ENCODE measurements around the gene CBARP. TPM values are rescaled to one million over a fixed set of nuclear protein-coding genes. Genes with fewer than 3 reads are reported as not detected.

Gene CBARP
- total and polyA plus RNA-seq, 4 donors: 0.05 to 0.25 (median 0.06) TPM; not detected in 1

DNA sequence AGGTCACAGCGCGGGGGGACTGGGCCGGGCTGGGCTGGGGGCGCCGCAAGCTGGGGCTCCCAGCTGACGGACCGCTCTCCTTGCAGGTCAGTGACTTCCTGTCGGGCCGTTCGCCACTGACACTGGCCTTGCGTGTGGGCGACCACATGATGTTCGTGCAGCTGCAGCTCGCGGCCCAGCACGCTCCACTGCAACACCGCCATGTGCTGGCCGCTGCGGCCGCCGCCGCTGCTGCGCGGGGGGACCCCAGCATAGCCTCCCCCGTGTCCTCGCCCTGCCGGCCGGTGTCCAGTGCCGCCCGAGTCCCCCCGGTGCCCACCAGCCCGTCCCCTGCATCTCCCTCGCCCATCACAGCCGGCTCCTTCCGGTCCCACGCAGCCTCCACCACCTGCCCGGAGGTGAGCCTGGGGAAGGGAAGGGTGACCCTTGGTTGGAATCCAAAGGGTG is 16.3 kb upstream of the CBARP start:
- peaks cover 20 to 30% (median 23%) of the 10 kb centered on the region in 4 donors for H3K36me3 ChIP-seq (ENCODE audit: control insufficient read depth in 4 of 4, insufficient read depth in 3 of 4, low read depth in 1 of 4, low read length in 3 of 4)
- H3K9me3 ChIP-seq (ENCODE audit: control insufficient read depth in 4 of 4, low read length in 3 of 4): no peaks in the 10 kb centered on the region
- no peak for TF ChIP-seq YY1 (IDR thresholded peaks at IDR 0.05)
- TF ChIP-seq HNF4A (conservative IDR thresholded peaks at IDR 0.05): no peak
- TF ChIP-seq JUND (IDR thresholded peaks at IDR 0.05): no peak
- TF ChIP-seq, protein P1, sequence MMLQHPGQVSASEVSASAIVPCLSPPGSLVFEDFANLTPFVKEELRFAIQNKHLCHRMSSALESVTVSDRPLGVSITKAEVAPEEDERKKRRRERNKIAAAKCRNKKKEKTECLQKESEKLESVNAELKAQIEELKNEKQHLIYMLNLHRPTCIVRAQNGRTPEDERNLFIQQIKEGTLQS (IDR thresholded peaks at IDR 0.05): no peak
- no peak for TF ChIP-seq FOXA2 (IDR thresholded peaks at IDR 0.05)
- TF ChIP-seq EGR1 (IDR thresholded peaks at IDR 0.05; ENCODE audit: low read depth in 2 of 2): no peak
- TF ChIP-seq NR2F2 (IDR thresholded peaks at IDR 0.05): no peak
- TF ChIP-seq SP1 (IDR thresholded peaks at IDR 0.05): no peak
- no peak for TF ChIP-seq GABPA (IDR thresholded peaks at IDR 0.05 in 1 of 2, conservative IDR thresholded peaks at IDR 0.05 in 1 of 2)
- TF ChIP-seq, protein P2, sequence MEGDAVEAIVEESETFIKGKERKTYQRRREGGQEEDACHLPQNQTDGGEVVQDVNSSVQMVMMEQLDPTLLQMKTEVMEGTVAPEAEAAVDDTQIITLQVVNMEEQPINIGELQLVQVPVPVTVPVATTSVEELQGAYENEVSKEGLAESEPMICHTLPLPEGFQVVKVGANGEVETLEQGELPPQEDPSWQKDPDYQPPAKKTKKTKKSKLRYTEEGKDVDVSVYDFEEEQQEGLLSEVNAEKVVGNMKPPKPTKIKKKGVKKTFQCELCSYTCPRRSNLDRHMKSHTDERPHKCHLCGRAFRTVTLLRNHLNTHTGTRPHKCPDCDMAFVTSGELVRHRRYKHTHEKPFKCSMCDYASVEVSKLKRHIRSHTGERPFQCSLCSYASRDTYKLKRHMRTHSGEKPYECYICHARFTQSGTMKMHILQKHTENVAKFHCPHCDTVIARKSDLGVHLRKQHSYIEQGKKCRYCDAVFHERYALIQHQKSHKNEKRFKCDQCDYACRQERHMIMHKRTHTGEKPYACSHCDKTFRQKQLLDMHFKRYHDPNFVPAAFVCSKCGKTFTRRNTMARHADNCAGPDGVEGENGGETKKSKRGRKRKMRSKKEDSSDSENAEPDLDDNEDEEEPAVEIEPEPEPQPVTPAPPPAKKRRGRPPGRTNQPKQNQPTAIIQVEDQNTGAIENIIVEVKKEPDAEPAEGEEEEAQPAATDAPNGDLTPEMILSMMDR (IDR thresholded peaks at IDR 0.05; ENCODE audit: low read depth, low read length, missing input control): no peak
- TF ChIP-seq RXRA (IDR thresholded peaks at IDR 0.05): no peak
- TF ChIP-seq, protein P3, sequence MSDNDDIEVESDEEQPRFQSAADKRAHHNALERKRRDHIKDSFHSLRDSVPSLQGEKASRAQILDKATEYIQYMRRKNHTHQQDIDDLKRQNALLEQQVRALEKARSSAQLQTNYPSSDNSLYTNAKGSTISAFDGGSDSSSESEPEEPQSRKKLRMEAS (IDR thresholded peaks at IDR 0.05): no peak
- no peak for TF ChIP-seq TAF1 (conservative IDR thresholded peaks at IDR 0.05)
- no peaks in the 10 kb centered on the region for H3K27me3 ChIP-seq (ENCODE audit: control insufficient read depth in 4 of 4, insufficient read depth in 4 of 4, low read length in 3 of 4)
- no peak for DNase-seq (ENCODE audit: low spot score)
- 57% methylated on average over 37 of the region's 37 CpGs for WGBS
- H3K9ac ChIP-seq (ENCODE audit: low read depth in 1 of 2, low read length in 2 of 2): no peak overlapping the region
- H3K4me3 ChIP-seq (ENCODE audit: low read depth in 1 of 3, low read length in 3 of 3): peak overlapping the region in 1 of 3 donors; percentile 75
- peak overlapping the region; percentile 90 to 97 for H3K27ac ChIP-seq (ENCODE audit: low read depth in 1 of 2, low read length in 2 of 2)
- H3K4me1 ChIP-seq (ENCODE audit: control insufficient read depth in 4 of 4, insufficient read depth in 4 of 4, low read length in 3 of 4): peaks cover 15 to 70% (median 42%) of the 10 kb centered on the region in 4 donors

DNA sequence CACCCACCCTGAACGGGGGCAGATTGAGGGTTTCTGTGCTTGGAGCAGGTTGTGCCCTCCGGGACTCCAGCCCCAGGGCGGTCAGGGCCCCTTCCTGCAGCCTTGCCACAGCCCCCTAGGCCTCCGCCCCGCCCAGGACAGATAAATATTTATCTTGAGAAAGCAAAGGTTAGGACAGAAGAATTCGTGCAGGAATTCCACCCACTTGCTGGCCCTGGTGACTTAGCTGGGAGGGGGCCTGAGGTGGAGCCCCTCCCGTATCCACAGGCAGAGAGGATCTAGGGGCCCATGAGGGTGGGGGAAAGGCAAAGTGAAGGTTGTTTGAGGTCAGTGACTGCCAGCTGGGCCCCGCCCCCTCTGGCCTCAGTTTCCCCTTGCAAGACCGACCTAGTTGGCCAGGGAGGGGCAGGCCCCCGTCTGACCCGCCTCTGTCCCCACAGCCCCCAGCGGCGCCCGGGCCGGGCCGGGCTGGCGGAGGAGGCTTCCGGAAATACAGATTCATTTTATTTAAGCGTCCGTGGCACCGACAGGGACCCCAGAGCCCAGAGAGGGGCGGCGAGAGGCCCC is 15.8 kb upstream of the CBARP start:
- Histone ChIP-seq H3K4me3 (ENCODE audit: low read depth in 1 of 3, low read length in 3 of 3) (peak overlapping the region in 1 of 3 donors; percentile 75), H3K9me3 (ENCODE audit: control insufficient read depth in 4 of 4, low read length in 3 of 4) (no peaks in the 10 kb centered on the region), H3K27ac (ENCODE audit: low read depth in 1 of 2, low read length in 2 of 2) (peak overlapping the region; percentile 90 to 97), H3K9ac (ENCODE audit: low read depth in 1 of 2, low read length in 2 of 2) (peak overlapping the region in 1 of 2 donors; percentile 37), H3K27me3 (ENCODE audit: control insufficient read depth in 4 of 4, insufficient read depth in 4 of 4, low read length in 3 of 4) (no peaks in the 10 kb centered on the region), H3K4me1 (ENCODE audit: control insufficient read depth in 4 of 4, insufficient read depth in 4 of 4, low read length in 3 of 4) (peaks cover 15 to 68% (median 41%) of the 10 kb centered on the region in 4 donors), H3K36me3 (ENCODE audit: control insufficient read depth in 4 of 4, insufficient read depth in 3 of 4, low read depth in 1 of 4, low read length in 3 of 4) (peaks cover 20 to 30% (median 23%) of the 10 kb centered on the region in 4 donors)
- WGBS: 41% methylated on average over 23 of the region's 23 CpGs
- peak in 1 of 2 donors; percentile 7 for TF ChIP-seq JUND (IDR thresholded peaks at IDR 0.05)
- TF ChIP-seq RXRA (IDR thresholded peaks at IDR 0.05): peak in 1 of 2 donors; percentile 69
- TF ChIP-seq, protein P4, sequence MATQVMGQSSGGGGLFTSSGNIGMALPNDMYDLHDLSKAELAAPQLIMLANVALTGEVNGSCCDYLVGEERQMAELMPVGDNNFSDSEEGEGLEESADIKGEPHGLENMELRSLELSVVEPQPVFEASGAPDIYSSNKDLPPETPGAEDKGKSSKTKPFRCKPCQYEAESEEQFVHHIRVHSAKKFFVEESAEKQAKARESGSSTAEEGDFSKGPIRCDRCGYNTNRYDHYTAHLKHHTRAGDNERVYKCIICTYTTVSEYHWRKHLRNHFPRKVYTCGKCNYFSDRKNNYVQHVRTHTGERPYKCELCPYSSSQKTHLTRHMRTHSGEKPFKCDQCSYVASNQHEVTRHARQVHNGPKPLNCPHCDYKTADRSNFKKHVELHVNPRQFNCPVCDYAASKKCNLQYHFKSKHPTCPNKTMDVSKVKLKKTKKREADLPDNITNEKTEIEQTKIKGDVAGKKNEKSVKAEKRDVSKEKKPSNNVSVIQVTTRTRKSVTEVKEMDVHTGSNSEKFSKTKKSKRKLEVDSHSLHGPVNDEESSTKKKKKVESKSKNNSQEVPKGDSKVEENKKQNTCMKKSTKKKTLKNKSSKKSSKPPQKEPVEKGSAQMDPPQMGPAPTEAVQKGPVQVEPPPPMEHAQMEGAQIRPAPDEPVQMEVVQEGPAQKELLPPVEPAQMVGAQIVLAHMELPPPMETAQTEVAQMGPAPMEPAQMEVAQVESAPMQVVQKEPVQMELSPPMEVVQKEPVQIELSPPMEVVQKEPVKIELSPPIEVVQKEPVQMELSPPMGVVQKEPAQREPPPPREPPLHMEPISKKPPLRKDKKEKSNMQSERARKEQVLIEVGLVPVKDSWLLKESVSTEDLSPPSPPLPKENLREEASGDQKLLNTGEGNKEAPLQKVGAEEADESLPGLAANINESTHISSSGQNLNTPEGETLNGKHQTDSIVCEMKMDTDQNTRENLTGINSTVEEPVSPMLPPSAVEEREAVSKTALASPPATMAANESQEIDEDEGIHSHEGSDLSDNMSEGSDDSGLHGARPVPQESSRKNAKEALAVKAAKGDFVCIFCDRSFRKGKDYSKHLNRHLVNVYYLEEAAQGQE (IDR thresholded peaks at IDR 0.05): no peak
- TF ChIP-seq, protein P1 (IDR thresholded peaks at IDR 0.05): peak; percentile 0
- peak; percentile 23 for TF ChIP-seq SP1 (IDR thresholded peaks at IDR 0.05)
- peak; percentile 23 to 42 for TF ChIP-seq HNF4A (conservative IDR thresholded peaks at IDR 0.05)
- peak; percentile 61 for TF ChIP-seq NR2F2 (IDR thresholded peaks at IDR 0.05)
- peak in 1 of 2 donors; percentile 11 for TF ChIP-seq EGR1 (IDR thresholded peaks at IDR 0.05; ENCODE audit: low read depth in 2 of 2)
- no peak for TF ChIP-seq YY1 (IDR thresholded peaks at IDR 0.05)
- DNase-seq (ENCODE audit: low spot score): no peak

Measured in liver (tissue), 9 donors.